IPS-15b (cell line): ENCODE results near the gene BNC2.
"Not testable (repeated sequence)": the region's sequence is repeated elsewhere in the genome, so short reads cannot be mapped to it uniquely, and the experiment has no call there.

ENCODE experiments used
- H3K27me3 ChIP-seq: one replicate; pipeline ENCODE4 v1.6.1; 2013; ENCODE audit warnings: low read length; ENCODE audit not compliant: control insufficient read depth, insufficient read depth
- H3K36me3 ChIP-seq: one replicate; pipeline ENCODE4 v1.6.1; 2013; ENCODE audit warnings: low read length; ENCODE audit not compliant: control insufficient read depth, insufficient read depth
- H3K4me1 ChIP-seq: one replicate; pipeline ENCODE4 v1.6.1; 2013; ENCODE audit warnings: mild to moderate bottlenecking, low read length; ENCODE audit not compliant: control insufficient read depth, insufficient read depth
- H3K4me3 ChIP-seq: one replicate; pipeline ENCODE4 v1.5.1; 2013; ENCODE audit warnings: low read depth, low read length
- H3K9ac ChIP-seq: one replicate; pipeline ENCODE4 v1.6.1; 2013; ENCODE audit warnings: low read depth, mild to moderate bottlenecking, low read length
- H3K9me3 ChIP-seq: one replicate; pipeline ENCODE4 v1.6.1; 2013; ENCODE audit warnings: mild to moderate bottlenecking, low read length; ENCODE audit not compliant: control insufficient read depth, insufficient read depth

Gene BNC2, protein sequence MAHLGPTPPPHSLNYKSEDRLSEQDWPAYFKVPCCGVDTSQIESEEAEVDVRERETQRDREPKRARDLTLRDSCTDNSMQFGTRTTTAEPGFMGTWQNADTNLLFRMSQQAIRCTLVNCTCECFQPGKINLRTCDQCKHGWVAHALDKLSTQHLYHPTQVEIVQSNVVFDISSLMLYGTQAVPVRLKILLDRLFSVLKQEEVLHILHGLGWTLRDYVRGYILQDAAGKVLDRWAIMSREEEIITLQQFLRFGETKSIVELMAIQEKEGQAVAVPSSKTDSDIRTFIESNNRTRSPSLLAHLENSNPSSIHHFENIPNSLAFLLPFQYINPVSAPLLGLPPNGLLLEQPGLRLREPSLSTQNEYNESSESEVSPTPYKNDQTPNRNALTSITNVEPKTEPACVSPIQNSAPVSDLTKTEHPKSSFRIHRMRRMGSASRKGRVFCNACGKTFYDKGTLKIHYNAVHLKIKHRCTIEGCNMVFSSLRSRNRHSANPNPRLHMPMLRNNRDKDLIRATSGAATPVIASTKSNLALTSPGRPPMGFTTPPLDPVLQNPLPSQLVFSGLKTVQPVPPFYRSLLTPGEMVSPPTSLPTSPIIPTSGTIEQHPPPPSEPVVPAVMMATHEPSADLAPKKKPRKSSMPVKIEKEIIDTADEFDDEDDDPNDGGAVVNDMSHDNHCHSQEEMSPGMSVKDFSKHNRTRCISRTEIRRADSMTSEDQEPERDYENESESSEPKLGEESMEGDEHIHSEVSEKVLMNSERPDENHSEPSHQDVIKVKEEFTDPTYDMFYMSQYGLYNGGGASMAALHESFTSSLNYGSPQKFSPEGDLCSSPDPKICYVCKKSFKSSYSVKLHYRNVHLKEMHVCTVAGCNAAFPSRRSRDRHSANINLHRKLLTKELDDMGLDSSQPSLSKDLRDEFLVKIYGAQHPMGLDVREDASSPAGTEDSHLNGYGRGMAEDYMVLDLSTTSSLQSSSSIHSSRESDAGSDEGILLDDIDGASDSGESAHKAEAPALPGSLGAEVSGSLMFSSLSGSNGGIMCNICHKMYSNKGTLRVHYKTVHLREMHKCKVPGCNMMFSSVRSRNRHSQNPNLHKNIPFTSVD

DNA sequence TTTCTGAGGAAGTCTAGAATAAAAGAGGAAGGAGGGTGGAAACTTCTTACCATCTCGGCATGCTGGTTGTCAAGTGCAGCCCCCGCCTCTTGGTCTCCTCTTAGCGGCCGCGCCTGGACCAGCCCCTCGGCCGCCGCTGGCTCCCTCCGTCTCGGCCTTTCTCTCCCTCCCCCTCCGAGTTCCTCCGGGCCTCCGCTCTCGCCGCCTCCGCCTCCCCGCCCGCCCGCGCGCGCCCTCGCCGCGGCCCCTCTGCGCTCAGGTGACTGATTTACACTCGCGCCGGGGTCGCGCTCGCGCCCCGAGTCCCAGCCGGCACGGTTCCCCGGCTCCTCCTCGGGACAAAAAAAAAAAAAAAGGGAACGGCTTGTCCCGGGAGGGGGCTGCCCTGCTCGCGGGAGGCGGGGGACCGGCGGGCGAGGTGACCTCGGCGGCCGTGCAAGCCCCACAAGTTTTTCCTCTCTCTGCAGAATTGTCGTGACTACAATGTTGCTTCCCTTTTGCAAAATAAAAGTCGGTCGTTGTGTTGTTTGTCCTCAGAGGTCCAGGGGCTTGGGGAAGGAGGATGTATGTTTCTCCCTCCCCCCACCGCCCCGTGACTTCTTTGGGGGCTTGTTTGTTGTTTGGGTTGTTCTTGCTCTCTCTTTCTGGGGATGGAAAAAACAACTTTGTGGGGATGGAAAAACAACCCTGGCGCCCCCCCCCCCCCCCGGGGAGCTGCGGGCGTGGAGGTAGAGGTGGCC lies at the start of gene BNC2:
TSS of gene BNC2 (minus strand) at position 75 of the 740 bp plus-strand sequence. CDS start at position 53, 22 bp downstream.
- peak within 1 kb of the TSS; percentile 67 for H3K9ac ChIP-seq
- H3K4me1 ChIP-seq, result peaks cover 12% of the 10 kb centered on the region
- no peaks in the 10 kb centered on the region for H3K9me3 ChIP-seq
- peak within 1 kb of the TSS; percentile 79 for H3K4me3 ChIP-seq
- no peaks in the 10 kb centered on the region for H3K36me3 ChIP-seq
- H3K27me3 ChIP-seq, result no peaks in the 10 kb centered on the region

DNA sequence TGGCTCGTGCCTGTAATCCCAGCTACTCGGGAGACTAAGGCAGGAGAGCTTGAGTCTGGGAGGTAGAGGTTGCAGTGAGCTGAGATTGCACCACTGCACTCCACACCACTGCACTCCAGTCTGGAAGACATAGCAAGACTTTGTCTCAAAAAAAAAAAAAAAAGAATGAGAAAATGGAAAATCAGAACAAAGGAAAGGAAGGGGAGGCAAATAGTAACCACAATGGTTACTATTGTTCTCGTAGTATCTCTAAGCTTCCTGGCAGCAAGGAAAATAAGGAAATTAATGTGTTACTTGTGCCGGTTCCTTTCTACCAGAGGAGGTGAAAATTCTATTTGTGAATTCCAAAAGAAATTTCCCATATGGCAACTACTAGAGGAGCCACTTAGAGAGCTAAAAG lies 48.5 kb upstream of the BNC2 start:
- H3K9ac ChIP-seq, result no peak overlapping the region
- H3K36me3 ChIP-seq, result no peaks in the 10 kb centered on the region
- H3K9me3 ChIP-seq, result no peaks in the 10 kb centered on the region
- peaks cover 12% of the 10 kb centered on the region for H3K27me3 ChIP-seq
- no peaks in the 10 kb centered on the region for H3K4me1 ChIP-seq
- no peak overlapping the region for H3K4me3 ChIP-seq

DNA sequence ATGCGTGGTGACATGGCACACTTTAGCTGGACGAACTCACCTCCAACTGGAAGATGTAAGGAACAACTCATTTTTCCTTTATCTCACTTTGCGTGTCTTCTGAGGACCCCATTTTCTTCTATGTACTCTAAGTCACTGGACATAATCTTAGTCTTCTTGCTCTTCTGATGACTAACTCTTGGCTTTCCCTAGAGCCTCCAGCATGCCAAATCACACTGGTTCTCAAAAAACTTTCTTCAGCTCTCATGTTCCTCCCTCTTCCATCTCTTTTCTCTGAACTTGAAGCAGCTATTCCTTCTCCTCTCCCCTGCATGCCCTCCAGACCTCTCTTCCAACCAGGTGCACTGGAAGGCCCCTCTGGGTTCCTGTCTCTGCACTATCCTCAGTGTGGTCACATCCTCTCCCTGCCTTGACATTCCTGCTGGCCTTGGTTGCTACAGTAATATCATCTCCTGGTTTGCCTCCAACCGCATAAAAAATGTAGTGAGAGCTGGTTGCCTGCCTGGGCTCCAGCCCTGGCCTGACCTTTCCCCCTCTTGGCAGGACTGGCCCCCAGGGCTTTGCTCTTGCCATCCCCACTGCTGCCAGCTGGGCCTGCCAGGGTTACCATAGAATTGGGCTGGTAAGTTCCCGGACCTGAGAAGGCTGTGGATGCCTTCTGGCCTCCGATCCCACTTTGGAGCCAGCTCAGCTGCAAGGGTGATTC lies 44.8 kb upstream of the BNC2 start:
- Histone ChIP-seq H3K9me3 (no peaks in the 10 kb centered on the region), H3K9ac (no peak overlapping the region), H3K27me3 (peaks cover 2% of the 10 kb centered on the region), H3K4me3 (no peak overlapping the region), H3K4me1 (no peaks in the 10 kb centered on the region), H3K36me3 (no peaks in the 10 kb centered on the region)

DNA sequence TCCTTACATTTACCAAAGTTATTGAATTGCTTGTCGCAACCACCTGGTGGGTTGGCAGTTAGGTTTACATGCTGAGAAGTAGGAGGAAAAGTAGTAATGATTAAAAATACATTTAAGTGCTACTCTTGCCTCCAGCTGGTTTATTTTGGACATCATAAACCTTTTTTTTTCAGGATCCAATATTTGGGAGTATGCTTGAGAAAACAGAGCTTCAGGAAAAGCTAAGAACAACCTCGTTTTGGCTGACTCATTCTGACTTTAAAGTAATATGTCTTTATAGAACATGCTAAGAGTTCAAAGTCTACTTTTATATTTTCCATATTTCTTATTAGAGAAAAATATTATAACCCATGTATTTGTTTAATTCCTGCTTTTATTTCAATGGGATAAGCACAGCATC lies 41.7 kb upstream of the BNC2 start:
- no peaks in the 10 kb centered on the region for H3K36me3 ChIP-seq
- no peak overlapping the region for H3K9ac ChIP-seq
- H3K4me3 ChIP-seq, result no peak overlapping the region
- H3K9me3 ChIP-seq, result no peaks in the 10 kb centered on the region
- no peaks in the 10 kb centered on the region for H3K4me1 ChIP-seq
- no peaks in the 10 kb centered on the region for H3K27me3 ChIP-seq

DNA sequence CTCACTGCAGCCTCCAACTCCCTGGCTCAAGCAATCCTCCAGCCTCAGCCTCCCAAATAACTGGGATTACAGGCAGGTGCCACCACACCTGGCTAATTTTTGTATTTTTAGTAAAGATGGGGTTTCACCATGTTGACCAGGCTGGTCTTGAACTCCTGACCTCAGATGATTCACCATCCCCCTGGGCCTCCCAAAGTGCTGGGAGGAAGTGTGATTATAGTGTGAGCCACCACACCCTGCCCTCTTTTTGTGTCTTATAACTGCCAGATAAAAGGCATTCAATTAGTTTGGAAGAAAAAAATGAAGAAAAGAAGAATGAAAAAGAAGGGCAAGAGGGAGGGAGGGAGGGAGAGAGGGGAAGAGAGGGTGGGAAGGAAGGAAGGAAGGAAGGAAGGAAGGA lies 37.7 kb upstream of the BNC2 start:
- not testable (repeated sequence) for H3K9me3 ChIP-seq, H3K27me3 ChIP-seq, H3K36me3 ChIP-seq, H3K4me3 ChIP-seq, H3K4me1 ChIP-seq, H3K9ac ChIP-seq

DNA sequence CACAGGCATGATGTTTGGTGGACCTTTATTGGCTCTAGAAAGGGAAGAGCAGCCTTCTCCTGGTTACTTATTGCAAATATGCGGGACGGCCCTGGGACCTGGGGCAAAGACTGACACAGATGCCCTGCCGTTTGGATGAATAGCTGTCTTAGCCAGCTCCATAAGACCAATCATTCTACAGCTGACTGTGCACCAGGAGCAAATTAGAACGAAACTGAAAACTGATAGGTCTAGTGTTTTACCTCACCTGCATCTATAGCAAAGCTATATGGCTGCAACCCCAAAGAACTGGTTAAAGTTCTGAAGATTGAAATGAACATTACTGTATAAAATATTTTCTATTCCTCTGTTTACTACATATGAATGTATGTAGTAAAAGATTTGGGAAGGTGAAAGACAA lies 34.2 kb upstream of the BNC2 start:
- H3K36me3 ChIP-seq, result no peaks in the 10 kb centered on the region
- no peaks in the 10 kb centered on the region for H3K27me3 ChIP-seq
- no peak overlapping the region for H3K4me3 ChIP-seq
- peaks cover 3% of the 10 kb centered on the region for H3K4me1 ChIP-seq
- H3K9me3 ChIP-seq, result no peaks in the 10 kb centered on the region
- no peak overlapping the region for H3K9ac ChIP-seq

DNA sequence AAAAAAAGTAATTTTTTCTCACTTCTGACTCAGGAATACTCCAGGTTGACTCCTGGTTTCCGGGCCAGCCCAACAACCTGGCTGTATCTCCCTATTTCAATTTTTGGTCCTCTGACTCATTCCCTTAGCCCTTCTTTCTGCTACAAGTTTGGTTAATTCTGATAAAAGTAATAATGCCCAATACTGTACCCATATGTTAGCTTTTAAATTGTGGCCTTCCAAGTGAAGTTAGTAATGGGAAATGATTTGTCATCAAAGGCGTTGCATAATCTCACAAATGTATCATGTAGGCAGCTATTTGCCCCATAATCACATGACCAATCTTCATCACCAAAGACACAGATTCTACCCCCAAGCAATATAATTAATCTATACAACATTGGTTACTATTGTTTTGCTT lies 31.1 kb upstream of the BNC2 start:
- no peaks in the 10 kb centered on the region for H3K36me3 ChIP-seq
- peaks cover 3% of the 10 kb centered on the region for H3K4me1 ChIP-seq
- no peaks in the 10 kb centered on the region for H3K27me3 ChIP-seq
- H3K9me3 ChIP-seq, result no peaks in the 10 kb centered on the region
- no peak overlapping the region for H3K9ac ChIP-seq
- H3K4me3 ChIP-seq, result no peak overlapping the region

DNA sequence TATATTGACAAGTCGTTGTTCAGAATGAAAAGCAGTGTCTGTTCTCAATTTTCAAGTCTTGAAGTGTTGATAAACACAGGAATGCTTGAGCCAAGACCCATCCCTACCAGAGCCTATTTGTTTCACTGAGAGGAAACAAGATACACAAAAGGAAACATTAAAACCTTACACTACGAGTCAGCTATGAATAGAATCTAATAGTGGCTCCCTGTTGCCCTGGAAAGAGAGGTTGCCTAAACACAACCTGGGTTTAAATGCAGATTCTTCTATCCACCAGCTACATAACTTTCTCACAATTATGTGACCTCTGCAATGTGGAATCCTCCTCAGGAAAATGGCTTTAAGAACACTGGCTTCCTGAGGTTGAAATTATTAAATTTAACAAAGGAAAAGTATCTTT lies 29.1 kb upstream of the BNC2 start:
- Histone ChIP-seq H3K27me3 (no peaks in the 10 kb centered on the region), H3K9ac (no peak overlapping the region), H3K9me3 (no peaks in the 10 kb centered on the region), H3K36me3 (no peaks in the 10 kb centered on the region), H3K4me1 (peaks cover 3% of the 10 kb centered on the region), H3K4me3 (no peak overlapping the region)

DNA sequence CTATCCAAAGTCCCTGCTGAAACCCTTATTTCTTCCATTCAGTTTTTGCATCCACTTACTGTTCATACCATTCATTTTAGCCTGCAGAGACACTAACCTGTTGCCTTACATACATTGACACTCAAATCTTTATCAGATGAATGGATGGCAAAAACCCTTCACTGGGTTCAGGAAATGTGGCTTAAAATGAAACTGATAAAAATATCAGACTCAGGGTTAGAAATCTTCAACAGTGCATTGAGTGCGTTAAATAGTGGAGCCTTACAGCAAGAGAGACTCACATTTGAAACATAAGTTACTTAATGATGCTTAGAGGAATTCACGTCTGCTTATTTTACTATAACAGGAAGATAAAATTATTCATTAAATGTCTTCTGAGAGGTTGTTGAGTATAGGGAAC lies 28.0 kb upstream of the BNC2 start:
- H3K36me3 ChIP-seq, result no peaks in the 10 kb centered on the region
- H3K9me3 ChIP-seq, result no peaks in the 10 kb centered on the region
- no peaks in the 10 kb centered on the region for H3K27me3 ChIP-seq
- no peak overlapping the region for H3K9ac ChIP-seq
- H3K4me1 ChIP-seq, result peaks cover 3% of the 10 kb centered on the region
- no peak overlapping the region for H3K4me3 ChIP-seq

DNA sequence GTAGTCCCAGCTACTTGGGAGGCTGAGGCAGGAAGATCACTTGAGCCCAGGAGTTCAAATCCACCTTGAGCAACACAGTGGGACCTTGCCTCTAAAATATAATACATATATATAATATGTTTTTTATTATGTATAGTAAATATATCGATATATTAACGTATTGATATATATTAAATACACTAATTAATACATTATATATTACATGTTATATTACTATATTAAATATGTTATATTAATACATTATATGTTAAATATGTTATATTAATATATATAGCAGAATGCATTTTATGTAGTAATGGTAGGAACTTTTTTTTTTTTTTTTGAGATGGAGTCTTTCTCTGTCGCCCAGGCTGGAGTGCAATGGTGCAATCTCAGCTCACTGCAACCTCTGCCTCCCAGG lies 18.1 kb upstream of the BNC2 start:
- Histone ChIP-seq H3K27me3 (no peaks in the 10 kb centered on the region), H3K9ac (no peak overlapping the region), H3K36me3 (no peaks in the 10 kb centered on the region), H3K9me3 (no peaks in the 10 kb centered on the region), H3K4me1 (no peaks in the 10 kb centered on the region), H3K4me3 (no peak overlapping the region)

DNA sequence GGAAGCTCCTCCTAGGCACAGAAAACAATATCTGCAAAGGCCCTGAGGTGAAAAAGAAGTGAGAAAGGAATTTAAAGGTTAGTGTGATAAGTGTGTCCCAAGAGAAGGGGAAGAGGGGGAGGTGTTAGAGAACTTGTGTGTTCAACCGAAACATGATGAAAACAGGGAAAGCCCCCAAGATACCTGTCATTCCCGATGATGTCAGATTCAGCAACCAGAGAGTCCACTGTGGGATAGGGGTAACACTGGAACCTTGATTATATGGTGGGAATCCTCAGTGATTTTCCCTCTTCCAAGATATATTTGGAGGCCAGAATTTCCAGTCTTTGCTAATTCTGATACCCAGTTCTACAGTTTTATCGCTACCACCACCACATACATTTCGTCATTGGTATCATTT lies 15.5 kb upstream of the BNC2 start:
- H3K9me3 ChIP-seq, result no peaks in the 10 kb centered on the region
- H3K9ac ChIP-seq, result no peak overlapping the region

More for the DNA sequence above, 15.5 kb upstream of the BNC2 start:
- no peaks in the 10 kb centered on the region for H3K36me3 ChIP-seq
- no peaks in the 10 kb centered on the region for H3K4me1 ChIP-seq
- H3K27me3 ChIP-seq, result no peaks in the 10 kb centered on the region
- H3K4me3 ChIP-seq, result no peak overlapping the region
